ENCODE measurements around the gene POMC.
"Not testable (repeated sequence)": the region's sequence is repeated elsewhere in the genome, so short reads cannot be mapped to it uniquely, and the experiment has no call there.

The POMC gene

GRCh38 chr2:25168256-25169072 is at the start of gene POMC:
Gene POMC (minus strand): TSS chr2:25168580. CDS start chr2:25164772, 3,808 bp downstream.
- DNase-seq (ENCODE audit: low spot score) = no peak

- DNase-seq (ENCODE audit: low spot score) = no peak
Measured at GRCh38 chr2:25218100-25218499, 49.7 kb upstream of the POMC start.

DNA sequence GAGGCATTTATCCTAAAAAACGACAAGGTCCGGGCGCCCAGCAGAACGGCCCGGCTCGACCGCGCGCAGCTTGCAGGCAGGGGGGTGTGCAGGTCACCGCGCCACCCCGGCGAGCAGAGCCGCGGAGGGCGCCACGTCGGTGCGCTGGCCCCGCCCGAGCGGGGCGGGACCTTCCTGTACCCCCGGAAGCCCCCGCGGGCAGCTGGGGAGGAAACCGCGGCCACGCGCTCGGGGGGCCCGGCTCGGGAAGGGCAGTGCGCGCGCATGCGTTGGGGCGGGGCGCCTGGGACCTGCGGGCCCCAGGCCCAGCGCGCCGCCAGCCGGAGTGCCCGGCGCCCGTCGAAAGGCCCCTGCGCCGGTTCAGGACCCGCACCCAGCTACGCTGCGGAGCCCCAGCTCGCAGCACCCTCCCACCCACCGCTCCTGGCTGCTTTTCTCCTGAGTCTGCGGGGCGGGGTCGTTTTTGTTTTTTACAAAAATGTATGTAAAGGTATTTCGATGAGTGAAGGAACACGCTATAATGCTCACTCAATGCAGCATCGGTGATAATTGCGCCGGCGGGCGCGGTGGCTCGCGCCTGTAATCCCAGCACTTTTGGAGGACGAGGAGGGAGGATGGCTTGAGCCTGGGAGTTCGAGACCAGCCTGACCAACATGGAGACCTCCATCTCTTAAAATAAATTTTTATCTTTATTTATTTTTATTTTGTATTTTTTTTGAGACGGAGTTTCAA is 47.7 kb upstream of the POMC start:
- no peak for DNase-seq (ENCODE audit: low spot score)

- no peak for DNase-seq (ENCODE audit: low spot score)
Measured at GRCh38 chr2:25215232-25215631, 46.9 kb upstream of the POMC start.

DNA sequence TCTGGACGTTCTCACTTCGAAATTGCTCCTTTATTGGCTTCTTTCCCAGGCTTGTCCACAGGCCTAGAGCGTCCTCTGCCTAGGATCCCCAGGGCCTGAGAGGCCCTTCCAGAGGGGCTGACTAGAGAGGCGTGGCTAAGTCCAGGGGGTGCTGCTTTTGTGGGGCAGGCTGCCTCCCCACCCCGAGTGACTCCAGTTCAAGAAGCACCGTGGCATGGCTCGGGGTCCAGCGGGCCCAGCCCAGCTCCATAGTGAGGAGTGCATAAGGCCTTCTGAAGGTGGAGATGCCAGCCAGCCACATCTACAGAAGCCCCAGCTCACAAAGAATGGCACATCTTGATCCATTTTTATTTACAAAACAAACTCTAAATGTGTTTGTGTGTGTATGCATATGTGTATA is 44.8 kb upstream of the POMC start:
- DNase-seq (ENCODE audit: low spot score) = no peak

DNA sequence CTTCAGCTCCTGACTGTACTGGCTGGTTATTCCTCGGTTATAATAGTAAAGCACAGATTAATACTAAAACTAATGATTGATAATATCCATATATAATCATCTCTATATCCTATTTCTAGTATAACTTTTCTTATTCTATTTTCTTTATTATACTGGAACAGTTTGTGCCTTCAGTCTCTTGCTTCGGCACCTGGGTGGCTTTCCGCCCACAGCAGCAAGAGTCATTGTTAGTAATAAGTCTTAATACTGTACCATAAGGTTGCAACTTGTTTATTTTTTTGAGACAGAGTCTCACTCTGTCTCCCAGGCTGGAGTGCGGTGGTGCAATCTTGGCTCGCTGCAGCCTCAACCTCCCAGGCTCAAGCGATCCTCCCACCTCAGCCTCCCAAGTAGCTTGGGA is 42.5 kb upstream of the POMC start:
- DNase-seq (ENCODE audit: low spot score) = not testable (repeated sequence)

GRCh38 chr2:25207078-25207545 is 38.7 kb upstream of the POMC start:
- no peak for DNase-seq (ENCODE audit: low spot score)

DNA sequence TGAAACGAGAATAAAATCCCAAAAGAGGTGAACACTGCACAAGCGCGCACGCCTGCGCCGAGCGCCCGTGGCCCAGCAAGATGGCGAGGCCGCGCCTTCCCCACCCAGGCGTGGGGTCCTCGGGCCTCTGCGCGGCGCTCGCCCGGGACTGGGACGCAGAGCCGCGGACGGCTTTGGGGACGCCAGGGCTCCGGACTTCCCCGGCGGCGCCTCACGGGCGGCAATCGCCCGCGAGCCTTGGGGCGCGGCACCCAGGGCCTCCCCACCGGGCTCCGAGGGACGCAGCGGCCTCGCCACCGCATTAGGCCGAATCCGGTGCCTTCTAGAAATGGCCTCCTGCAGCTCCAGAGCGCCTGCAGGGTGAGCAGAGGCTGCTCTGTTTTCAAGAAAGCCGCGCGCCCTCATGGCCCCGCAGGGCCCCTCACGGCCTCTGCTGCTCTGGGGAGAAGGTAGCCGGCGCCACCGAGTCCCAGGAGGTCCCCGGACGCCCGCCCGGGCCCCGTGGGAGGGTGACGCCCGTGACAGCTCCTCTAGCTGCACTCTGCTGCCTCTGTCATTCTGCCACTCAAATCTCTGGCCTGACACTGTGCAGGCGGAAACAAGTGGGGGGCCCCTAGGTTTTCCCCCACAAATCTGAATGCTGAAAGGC is 35.9 kb upstream of the POMC start:
- no peak for DNase-seq (ENCODE audit: low spot score)

DNA sequence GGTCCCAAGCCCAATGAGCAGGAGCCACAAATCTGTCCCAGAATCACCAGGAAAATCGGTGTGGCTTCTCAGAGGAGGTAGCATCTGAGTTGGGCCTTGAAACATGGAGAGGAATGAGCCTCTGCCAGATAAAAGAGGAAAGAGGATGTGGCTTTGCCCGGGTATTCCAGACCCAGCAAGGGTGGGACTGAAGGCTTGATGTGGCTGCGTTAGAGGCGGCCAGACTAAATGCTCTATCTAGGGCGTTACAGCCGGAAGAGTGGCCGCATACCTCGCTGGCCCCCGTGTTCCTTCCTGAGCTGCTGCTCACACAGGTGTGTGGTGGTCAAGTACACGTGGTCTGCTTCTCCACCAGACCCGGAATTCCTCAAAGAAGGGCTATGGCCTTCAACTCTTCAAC is 33.9 kb upstream of the POMC start:
- DNase-seq (ENCODE audit: low spot score) = no peak

DNA sequence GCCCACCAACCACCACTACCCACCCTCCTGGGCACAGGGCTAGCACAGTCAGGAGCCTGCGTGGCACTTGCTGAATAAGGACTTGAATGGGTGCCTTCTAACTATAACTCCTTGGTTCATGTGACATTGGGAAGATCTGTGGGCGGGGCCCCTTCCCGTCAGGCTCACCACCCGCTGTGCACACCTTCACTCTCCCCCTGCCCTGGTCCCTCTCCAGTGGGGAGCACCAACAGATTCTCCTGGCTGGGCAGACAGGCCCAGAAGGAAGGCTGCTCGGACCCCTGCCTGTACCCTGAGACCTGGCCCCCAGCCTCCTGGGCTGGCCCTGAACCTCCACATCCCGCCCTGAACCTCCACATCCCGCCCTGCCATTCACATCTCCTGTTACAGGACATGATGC is 33.4 kb upstream of the POMC start:
- DNase-seq (ENCODE audit: low spot score) = no peak

- no peak for DNase-seq (ENCODE audit: low spot score)
Measured at GRCh38 chr2:25201265-25201664, 32.9 kb upstream of the POMC start.

- no peak for DNase-seq (ENCODE audit: low spot score)
Measured at GRCh38 chr2:25198576-25198975, 30.2 kb upstream of the POMC start.

DNA sequence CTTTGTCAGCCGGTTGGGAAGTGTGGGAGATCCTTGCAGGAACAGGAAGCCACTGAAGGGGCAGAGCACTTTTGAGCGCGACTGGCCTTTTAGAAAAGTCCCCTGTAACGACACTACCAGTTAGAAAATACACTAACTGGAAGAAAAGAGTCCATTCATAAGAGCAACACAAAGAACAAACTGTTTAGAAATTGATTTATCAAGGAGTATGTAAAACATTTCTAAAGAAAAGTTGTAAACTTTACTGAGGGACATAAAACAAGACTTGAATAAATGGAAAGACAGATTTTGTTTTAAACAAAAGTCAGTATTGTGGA is 29.8 kb upstream of the POMC start:
- DNase-seq (ENCODE audit: low spot score) = no peak

DNA sequence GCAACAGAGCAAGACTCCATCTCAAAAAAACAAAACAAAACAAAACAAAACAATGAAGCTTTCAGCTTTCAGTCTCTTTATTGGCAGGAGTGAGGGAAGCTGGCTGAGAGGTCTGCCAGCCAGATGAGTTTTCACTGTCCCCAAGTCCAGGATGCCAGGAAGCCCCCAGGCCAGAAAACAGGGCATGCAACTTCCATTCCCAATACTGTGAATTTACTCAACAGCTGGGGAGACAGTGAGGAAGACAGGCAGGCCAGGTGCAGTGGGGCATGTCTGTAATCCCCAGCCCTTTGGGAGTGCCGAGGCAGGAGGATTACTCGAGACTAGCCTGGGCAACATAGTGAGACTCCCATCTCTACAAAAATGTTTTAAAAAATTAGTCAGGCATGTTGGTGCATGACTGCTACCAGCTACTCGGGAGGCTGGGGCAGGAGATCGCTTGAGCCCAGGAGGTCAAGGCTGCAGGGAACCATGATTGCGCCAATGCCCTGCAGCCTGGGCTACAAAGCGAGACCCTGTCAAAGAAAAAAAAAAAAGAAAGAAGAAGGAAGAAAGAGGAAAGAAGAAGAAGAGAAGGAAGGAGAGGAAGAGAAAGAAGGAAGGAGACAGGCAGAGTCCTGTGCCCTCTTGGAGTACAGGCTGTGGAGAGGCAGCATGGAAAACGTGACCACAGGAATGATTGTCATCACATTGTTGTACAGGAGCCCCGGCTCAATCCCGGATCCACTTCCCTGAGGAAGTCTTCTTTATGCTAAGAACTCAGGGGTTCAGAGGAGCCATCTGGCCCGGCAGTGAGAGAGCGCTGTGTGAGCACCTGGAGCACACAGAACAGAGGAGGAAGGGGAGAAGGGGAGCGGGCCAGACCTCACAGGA is 29.2 kb upstream of the POMC start:
- DNase-seq (ENCODE audit: low spot score) = no peak

- no peak for DNase-seq (ENCODE audit: low spot score)
Measured at GRCh38 chr2:25194576-25195122, 26.3 kb upstream of the POMC start.

GRCh38 chr2:25190536-25190935 is 22.2 kb upstream of the POMC start:
- DNase-seq (ENCODE audit: low spot score) = no peak

DNA sequence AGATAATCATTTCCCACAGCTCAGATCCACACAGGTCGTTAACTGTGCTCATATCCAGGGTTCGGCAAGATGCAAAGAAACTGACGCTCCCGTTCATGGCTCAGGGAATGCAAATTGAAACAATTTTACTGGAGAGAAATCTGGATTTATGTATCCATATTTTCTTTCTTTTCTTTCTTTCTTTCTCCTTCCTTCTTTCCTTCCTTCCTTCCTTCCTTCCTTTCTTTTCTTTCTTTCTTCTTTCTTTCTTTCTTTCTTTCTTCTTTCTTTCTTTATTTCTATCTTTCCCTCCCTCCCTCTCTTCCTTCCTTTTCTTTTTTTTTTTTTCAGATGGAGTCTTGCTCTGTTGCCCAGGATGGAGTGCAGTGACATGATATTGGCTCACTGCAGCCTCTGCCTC is 20.0 kb upstream of the POMC start:
- no peak for DNase-seq (ENCODE audit: low spot score)

- DNase-seq (ENCODE audit: low spot score) = no peak
Measured at GRCh38 chr2:25187729-25188350, 19.5 kb upstream of the POMC start.

DNA sequence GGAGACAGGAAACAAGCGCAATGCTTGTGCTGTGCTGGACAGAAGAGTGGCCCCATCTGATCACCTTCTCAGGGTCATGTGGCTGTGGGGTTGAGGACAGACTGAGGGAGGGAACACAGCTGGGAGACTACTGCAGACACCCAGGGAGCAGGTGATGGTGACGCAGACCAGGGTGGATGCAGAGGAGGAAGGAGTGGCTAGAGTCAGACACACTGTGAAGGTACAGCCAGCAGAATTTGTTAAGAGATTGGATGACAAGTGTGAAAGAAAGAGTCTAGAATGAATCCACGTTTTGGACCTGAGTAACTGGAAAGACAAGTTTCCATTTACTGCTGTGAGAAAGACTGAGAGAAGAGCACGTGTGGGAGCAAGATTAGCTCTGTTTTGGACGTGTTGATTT is 15.9 kb upstream of the POMC start:
- DNase-seq (ENCODE audit: low spot score) = no peak

GRCh38 chr2:25178976-25179375 is 10.6 kb upstream of the POMC start:
- DNase-seq (ENCODE audit: low spot score) = no peak

GRCh38 chr2:25177211-25177611 is 8.8 kb upstream of the POMC start:
- DNase-seq (ENCODE audit: low spot score) = no peak

All from RKO (cell line).